Measurements from ENCODE around the gene HIPK3.

DNA sequence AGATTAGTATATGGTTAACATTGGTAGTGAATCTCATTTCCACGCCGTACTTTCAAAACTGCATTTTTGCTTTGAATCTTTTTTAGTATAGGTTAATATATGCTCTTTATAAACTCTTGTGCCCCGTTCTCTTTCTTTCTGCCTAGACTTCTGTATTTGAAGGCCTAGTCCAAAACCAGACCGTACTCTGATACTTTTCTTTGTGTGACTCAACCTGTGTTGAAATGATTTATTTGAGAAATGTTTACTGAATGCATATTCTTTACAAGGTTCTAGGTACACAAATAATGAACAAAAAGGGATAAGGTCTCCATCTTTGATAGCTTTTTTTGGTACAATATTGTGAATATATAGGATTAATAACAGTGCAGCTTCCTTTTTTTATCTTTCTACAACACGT, 68.3 kb downstream of the HIPK3 start:
- TF ChIP-seq RAD51 (IDR thresholded peaks at IDR 0.05) (no peak), GABPA (IDR thresholded peaks at IDR 0.05; ENCODE audit: low read depth) (no peak), CHD2 (IDR thresholded peaks at IDR 0.05; ENCODE audit: borderline replicate concordance, low read depth, low read length) (no peak), CHD1 (IDR thresholded peaks at IDR 0.05; ENCODE audit: low read depth, low read length) (no peak), ATF7 (IDR thresholded peaks at IDR 0.05; ENCODE audit: low read depth) (no peak), HCFC1 (IDR thresholded peaks at IDR 0.05; ENCODE audit: low read length) (no peak), NR2C1 (IDR thresholded peaks at IDR 0.05) (no peak)
- TF ChIP-seq, protein P1, sequence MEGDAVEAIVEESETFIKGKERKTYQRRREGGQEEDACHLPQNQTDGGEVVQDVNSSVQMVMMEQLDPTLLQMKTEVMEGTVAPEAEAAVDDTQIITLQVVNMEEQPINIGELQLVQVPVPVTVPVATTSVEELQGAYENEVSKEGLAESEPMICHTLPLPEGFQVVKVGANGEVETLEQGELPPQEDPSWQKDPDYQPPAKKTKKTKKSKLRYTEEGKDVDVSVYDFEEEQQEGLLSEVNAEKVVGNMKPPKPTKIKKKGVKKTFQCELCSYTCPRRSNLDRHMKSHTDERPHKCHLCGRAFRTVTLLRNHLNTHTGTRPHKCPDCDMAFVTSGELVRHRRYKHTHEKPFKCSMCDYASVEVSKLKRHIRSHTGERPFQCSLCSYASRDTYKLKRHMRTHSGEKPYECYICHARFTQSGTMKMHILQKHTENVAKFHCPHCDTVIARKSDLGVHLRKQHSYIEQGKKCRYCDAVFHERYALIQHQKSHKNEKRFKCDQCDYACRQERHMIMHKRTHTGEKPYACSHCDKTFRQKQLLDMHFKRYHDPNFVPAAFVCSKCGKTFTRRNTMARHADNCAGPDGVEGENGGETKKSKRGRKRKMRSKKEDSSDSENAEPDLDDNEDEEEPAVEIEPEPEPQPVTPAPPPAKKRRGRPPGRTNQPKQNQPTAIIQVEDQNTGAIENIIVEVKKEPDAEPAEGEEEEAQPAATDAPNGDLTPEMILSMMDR (IDR thresholded peaks at IDR 0.05 in 2 of 3, conservative IDR thresholded peaks at IDR 0.05 in 1 of 3; ENCODE audit: control insufficient read depth in 2 of 3, extremely low read depth in 1 of 3, insufficient read depth in 1 of 3, low read depth in 3 of 3, low read length in 3 of 3) = no peak
- TF ChIP-seq, protein P2, sequence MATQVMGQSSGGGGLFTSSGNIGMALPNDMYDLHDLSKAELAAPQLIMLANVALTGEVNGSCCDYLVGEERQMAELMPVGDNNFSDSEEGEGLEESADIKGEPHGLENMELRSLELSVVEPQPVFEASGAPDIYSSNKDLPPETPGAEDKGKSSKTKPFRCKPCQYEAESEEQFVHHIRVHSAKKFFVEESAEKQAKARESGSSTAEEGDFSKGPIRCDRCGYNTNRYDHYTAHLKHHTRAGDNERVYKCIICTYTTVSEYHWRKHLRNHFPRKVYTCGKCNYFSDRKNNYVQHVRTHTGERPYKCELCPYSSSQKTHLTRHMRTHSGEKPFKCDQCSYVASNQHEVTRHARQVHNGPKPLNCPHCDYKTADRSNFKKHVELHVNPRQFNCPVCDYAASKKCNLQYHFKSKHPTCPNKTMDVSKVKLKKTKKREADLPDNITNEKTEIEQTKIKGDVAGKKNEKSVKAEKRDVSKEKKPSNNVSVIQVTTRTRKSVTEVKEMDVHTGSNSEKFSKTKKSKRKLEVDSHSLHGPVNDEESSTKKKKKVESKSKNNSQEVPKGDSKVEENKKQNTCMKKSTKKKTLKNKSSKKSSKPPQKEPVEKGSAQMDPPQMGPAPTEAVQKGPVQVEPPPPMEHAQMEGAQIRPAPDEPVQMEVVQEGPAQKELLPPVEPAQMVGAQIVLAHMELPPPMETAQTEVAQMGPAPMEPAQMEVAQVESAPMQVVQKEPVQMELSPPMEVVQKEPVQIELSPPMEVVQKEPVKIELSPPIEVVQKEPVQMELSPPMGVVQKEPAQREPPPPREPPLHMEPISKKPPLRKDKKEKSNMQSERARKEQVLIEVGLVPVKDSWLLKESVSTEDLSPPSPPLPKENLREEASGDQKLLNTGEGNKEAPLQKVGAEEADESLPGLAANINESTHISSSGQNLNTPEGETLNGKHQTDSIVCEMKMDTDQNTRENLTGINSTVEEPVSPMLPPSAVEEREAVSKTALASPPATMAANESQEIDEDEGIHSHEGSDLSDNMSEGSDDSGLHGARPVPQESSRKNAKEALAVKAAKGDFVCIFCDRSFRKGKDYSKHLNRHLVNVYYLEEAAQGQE (IDR thresholded peaks at IDR 0.05; ENCODE audit: low read depth, low read length) = no peak
